HG02798 (cell line): ENCODE data around the gene HTR2C.
"Not testable (repeated sequence)": the region's sequence is repeated elsewhere in the genome, so short reads cannot be mapped to it uniquely, and the experiment has no call there.

ENCODE experiments used
- ATAC-seq: cut with Tn5 transposase; IDR thresholded peaks from one replicate; pipeline ENCODE4 v1.9.1; 2021; ENCODE audit warnings: mild to moderate bottlenecking; ENCODE audit not compliant: unreplicated experiment, poor library complexity

Gene HTR2C

DNA sequence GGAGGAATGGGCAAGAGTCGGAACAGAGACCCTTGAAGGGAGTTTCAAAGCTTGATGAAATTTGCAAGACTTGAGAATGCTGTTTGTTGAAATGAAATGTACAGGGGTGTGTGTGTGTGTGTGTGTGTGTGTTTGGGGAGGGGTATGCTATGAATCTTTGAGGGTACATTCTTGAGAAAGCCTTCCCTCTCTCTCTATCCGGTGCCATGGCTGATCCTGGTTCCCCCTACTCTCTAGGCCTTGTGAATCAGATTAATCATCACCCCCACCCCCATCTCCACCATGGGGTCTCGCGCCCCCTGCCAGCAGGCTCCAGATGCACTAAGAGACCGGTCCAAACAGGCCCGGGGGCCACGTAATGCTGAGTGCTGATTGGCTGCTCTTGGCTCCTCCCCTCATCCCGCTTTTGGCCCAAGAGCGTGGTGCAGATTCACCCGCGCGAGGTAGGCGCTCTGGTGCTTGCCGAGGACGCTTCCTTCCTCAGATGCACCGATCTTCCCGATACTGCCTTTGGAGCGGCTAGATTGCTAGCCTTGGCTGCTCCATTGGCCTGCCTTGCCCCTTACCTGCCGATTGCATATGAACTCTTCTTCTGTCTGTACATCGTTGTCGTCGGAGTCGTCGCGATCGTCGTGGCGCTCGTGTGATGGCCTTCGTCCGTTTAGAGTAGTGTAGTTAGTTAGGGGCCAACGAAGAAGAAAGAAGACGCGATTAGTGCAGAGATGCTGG is at the start of gene HTR2C:
Gene HTR2C (plus strand): TSS at position 441 of the 729 bp plus-strand sequence. CDS start 142,851 bp downstream, outside the sequence.
- no peak for ATAC-seq

- no peak for ATAC-seq
These were observed 3.5 kb upstream of the HTR2C start for GRCh38 chrX:114580336-114580735.

GRCh38 chrX:114581528-114582263 is 2.2 kb upstream of the HTR2C start:
- no peak for ATAC-seq

DNA sequence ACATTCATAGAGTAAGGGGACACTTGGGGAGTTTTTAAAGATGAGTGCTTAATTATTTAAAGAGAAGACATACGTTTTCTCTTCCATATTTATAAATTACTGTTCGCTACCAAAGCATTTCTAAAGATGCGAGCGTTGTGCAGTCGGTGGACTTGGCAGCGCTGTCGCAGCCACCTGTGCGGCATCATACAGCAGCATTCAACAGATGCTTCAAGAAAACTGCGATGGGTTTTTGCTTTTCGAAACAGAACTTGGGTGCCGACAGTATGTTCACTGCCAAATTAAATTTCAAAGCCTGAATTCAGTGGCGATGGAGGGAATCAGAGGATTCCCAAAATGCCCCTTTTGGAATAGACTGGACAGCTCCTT is 1.6 kb upstream of the HTR2C start:
- ATAC-seq: no peak

DNA sequence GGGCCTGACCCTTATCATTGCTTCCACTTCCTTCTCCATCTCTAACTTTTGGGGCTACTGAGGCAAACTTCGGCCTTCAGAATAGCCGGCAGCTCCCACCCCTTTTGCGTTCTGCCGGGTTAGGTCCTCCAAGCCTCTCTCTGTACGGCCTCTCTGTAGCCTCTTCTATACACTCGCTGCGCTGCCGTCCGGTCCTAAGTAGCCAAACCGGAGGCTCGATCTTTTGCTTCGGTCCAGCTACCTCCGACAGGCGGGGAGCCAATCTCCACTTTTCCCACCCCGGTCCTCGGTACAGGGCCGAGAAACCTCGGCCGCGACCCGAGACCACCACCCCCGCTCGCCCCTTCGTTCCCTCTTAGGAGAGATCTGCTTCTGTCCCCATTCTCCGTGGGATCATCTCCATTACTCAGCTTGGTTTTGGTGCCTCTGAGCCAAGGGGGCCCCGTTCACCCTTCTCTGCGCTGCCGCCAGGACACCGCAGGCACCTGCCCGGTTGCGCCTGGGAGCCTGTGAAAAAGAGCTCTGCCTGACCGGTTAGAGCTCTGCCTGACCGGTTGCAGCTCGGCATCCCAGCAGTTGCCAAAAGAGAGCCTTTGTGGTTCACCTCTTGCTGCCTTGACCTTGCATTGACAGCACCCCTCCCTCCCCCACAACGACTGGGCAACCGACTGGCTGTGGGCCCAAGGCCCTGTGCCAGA is 1.0 kb upstream of the HTR2C start:
- no peak for ATAC-seq

GRCh38 chrX:114584375-114584943 is 573 bp downstream of the HTR2C start:
- ATAC-seq: no peak

- no peak for ATAC-seq
These were observed 1.3 kb downstream of the HTR2C start for GRCh38 chrX:114584983-114585842.

GRCh38 chrX:114591121-114591520 is 7.2 kb downstream of the HTR2C start:
- ATAC-seq: no peak

DNA sequence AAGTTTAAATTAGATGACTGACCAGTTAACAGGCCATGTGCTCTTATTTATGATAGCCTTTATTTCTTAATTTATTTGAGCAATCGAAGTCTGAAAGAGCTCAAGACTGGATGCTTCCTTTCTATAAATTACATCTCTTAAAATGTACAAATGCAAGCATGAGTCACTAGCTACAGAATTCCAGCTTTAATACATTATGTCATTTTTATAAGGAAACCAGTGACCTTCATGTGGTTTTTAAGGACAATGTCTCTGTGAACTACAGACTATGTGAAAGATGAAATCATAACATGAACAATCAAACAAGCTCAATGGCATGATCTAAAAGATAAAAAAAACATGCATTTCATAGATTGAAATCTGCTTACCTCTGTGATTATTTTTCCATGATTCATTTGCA is 15.4 kb downstream of the HTR2C start:
- no peak for ATAC-seq

GRCh38 chrX:114599911-114600310 is 16.0 kb downstream of the HTR2C start:
- ATAC-seq: no peak

DNA sequence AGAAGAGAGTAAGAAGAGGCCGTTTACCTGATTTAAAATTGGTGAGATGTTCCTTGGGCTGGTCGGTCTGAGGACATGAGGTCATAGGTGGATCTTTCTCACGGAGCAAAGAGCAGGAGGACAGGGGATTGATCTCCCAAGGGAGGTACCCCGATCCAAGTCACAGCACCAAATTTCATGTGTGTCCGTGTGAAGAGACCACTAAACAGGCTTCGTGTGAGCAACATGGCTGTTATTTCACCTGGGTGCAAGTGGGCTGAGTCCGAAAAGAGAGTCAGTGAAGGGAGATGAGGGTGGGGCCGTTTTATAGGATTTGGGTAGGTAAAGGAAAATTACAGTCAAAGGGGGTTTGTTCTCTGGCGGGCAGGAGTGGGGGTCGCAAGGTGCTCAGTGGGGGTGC is 22.7 kb downstream of the HTR2C start:
- not testable (repeated sequence) for ATAC-seq

GRCh38 chrX:114611018-114611619 is 27.2 kb downstream of the HTR2C start:
- ATAC-seq: no peak

- ATAC-seq: no peak
These were observed 31.9 kb downstream of the HTR2C start for GRCh38 chrX:114615765-114616164.

GRCh38 chrX:114619874-114620273 is 36.0 kb downstream of the HTR2C start:
- ATAC-seq: no peak

DNA sequence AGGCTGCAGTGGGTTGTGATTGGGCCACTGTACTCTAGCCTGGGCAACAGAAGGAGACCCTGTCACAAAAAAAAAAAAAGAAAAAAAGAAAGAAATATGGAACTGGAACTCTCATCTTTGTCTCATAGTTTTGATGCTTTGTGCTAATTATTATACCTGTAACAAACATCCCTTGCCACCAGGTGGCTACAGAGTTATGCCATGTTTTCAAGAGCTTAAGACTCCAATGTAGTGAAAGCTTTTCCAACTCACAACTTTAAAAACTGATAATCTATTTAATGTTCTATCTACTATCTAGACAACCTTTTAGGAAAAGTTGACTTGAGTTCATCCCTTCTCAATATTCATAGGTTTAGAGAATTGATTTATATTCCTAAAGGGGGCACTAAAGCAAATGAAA is 42.4 kb downstream of the HTR2C start:
- no peak for ATAC-seq

- ATAC-seq: no peak
These were observed 52.1 kb downstream of the HTR2C start for GRCh38 chrX:114635986-114636385.

DNA sequence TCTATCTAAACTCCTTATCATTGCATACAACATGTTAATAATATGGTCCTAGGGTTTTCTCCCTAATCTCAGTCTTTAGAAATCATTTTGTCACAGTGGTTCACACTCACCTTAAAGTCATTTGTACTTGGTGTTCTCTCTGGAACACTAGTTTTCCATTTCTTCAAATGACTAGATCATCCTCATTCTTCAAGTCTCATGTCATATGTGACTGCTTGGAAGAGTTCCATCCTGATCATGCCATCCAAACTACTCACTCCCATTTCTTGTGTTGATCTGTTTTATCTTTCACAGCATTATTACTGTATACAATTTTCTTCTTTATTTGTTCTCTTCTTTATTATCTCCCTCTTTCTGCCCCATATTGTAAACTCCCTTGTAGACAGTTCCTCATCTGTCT is 66.5 kb downstream of the HTR2C start:
- no peak for ATAC-seq

- no peak for ATAC-seq
These were observed 91.5 kb downstream of the HTR2C start for GRCh38 chrX:114675365-114675764.

- not testable (repeated sequence) for ATAC-seq
These were observed 116.6 kb downstream of the HTR2C start for GRCh38 chrX:114700533-114700932.

DNA sequence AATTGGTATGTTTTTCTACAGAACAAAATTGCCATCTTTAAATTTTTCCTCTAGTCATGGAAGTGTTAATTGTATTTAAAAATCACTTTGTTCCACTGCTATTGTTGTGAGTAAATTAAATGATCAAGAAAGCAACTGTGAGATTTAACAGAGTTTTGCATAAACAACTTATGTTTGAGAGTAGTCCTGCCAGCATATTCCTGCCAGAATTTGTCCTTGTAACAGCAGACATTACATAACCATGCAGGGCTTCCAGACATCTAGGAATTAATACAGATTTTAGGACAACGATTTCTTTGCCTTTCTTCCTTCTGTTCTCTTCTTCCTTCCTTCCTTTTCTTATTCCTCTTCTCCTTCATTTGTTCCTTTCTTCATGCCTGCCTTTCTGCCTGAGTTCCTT is 125.5 kb downstream of the HTR2C start:
- no peak for ATAC-seq
